Smooth muscle cell of the brain vasculature (primary cell): ENCODE results near the gene DCAF12L1.

Experiments used
- DNase-seq: peaks from one replicate; pipeline ENCODE4 v3.0.0-alpha.2; 2012; ENCODE audit warnings: low read depth, low spot score

Gene DCAF12L1

DNA sequence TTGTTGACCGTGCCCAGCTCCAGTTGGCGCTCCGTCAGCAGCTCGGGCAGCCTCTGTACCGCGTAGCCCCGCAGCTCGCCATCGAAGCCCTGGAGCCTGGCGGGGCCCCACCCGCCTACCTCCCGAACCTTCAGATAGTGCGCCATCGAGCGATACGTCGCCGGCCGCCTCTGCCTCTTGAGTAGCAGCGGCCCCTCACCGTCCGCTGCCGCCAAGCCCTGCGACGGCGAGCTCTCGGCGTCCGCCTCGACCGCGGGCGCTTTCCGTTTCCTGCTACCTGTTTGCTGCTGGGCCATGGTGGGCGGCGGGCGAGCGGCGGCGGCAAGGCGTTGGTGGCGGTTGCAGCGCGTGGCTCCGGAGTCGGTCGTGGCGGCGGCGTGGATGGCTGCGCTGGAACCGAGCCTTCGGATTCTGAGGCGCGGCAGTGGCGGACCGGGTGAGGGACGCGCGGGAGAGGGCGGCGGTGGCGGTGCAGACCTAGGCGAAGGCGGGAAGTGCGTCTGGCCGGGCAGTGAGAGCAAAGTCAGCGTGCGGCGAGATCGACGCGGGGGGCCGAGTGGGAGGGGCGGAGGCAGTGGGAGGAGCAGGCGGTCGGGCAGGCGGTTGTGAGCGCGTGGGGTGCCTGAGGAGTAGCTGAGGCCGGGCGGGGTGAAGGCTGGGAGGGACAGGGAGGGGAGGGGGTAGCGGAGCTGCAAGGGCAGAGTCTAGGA, at the start of gene DCAF12L1:
DCAF12L1 (minus strand) TSS at position 502 of the 710 bp plus-strand sequence; CDS start at position 296, 206 bp downstream.
- DNase-seq, result no peak

DNA sequence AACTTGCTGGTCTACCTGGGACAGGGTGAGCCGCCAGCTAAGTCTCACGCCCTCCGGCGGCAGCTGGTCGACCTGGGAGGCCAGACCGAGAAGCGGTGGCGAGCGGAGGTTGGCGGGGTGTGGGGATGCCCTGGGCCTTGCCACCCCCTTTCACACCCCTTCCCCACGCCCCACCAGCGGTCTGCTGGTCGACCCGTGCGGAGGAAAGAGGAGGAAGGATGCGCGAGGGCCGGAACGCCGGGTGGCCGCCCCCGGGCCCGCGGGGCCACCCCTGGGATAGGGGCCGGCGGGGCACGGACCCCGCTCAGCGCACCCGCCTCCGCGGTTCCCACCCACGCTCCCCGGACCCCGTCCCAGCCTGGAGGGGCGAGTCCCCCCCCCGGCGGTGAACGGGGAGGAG, 28.3 kb upstream of the DCAF12L1 start:
- DNase-seq, result no peak

DNA sequence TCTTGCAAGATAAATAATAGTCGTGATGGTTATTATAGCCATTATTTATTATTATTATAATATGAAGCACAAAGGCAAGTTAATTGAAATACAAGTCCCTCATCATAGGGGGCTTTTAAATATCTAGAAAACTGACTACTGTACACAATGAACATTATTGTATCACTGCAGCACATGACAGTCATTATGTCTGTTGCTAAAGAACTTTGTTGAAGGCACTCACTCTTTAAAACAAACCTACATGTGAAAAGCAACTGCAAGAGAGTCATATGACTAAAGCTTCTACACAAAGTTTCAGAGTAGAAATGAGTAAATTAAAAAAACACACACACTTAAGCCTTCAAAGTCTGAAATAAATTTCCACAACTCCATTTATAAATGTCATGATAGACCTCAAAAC, 23.3 kb upstream of the DCAF12L1 start:
- DNase-seq, result no peak

DNA sequence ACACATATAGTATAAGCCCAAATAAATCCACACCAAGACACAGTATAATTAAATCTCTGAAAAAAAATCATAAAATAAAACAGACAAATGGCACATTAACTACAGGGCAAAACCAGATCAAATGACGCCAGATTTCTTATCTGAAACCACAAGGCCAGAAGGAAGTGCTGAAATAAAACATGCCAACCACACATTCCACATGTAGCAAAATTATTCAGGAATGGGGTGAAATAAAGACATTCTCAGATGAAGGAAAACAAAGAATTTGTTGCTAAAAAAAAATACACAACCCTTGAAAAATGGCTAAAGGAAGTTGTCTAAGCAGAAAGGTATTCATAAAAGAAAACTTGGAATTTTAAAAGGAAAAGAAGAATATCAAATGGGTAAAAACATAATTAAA, 4.5 kb upstream of the DCAF12L1 start:
- DNase-seq, result no peak

DNA sequence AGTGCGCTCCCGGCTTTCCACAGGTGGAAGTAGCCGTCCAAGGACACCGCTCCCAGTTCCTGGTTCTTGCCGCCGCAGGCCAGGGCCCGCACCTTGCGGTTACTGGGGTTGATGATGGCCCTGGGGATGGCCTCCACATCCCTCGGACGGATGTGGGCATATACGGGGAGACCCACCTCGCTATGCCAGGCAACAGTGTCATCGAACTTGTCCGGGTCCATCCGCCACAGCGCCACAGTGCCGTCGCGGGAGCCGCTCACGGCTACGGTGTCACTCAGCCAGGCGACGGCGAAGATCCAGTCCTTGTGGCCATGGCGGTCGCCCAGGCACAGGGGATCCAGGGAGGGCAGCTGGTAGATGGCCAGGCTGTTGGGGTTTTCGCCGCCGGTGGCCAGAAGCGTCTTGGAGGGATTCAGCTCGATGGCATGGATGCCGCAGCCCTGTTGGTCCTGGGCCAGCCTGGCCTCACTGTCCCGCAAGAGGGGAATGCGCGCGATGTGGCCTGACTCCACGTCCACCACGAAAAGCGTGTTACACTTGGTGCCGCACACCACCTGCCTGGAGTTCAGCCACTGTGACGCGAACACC, 795 bp downstream of the DCAF12L1 start:
- no peak for DNase-seq

DNA sequence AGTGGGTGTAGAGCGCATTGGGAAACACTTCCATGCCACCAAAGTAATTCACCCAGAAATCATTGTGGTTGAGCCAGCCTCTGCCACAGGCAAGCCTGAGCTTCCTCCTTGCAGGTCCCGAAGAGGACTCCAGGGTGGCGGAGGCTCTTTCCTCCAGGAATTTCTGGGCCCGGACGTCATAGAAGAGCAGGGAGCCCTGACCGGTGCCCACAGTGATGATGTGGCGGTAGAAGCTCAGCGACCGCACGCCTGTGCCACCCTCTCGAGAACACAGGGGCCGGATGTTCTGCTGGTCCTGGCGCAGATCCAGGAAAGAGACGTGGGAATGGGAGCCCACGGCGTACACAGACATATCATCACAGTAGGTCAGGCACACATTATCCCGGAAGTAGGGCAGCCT, 1.3 kb downstream of the DCAF12L1 start:
- no peak for DNase-seq

DNA sequence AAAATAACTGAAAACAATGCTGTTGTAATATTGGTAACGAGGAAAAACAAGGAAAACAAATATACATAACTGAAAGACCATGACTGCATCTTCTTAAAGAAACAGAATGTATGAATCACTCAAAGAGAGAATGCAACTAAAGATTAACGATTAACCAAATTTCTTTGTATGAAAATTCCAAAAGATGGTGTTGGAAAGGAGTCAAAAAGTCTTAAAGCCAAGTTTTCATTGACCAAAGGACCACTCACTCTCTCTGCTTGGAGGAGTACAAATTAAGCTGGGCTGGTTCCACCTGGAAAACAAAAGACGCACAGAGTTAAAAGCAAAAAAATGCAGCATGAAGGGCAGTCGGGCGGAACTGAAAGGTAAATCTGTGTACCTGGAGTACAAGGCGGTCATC, 1.8 kb downstream of the DCAF12L1 start:
- no peak for DNase-seq

DNA sequence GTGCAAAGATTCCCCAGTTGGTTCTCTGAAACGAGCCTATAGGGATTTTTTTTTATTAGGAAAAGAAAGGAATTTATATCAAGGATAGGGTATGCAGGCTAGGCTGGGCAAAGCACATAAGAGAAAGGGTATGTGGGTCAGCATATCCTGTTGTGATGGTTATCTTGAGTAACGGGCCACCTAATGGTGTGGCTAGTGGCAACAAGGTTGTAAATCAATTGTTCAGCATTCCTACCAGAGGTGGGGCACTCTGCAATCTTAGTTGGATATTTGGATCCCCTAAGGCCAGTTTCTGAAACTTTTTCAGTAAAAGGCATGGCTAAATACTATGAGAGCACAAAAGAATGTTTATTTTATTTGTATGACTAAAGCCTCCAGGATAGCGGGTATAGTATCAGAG, 42.7 kb downstream of the DCAF12L1 start:
- no peak for DNase-seq
